SK-N-SH treated with all-trans-retinoic acid at 6 μM for 48 hours (cell line): ENCODE results near the gene POLG2.

Experiments used
- CSDC2 ChIP-seq: fragments of 250-450 bp; sonication (Bioruptor Pico); IDR thresholded peaks from 2 replicates; pipeline ENCODE4 v1.5.0; 2020; ENCODE audit warnings: mild to moderate bottlenecking, moderate library complexity
- GLIS3 ChIP-seq: fragments of 250-450 bp; sonication (Bioruptor Pico); IDR thresholded peaks from 2 replicates; pipeline ENCODE4 v1.5.0; 2020; ENCODE audit warnings: mild to moderate bottlenecking, moderate library complexity
- POU6F1 ChIP-seq: fragments of 250-450 bp; sonication (Bioruptor Pico); IDR thresholded peaks from 2 replicates; pipeline ENCODE4 v1.8.0; 2021; ENCODE audit warnings: low read depth, mild to moderate bottlenecking, moderate library complexity, borderline replicate concordance
- PPARA ChIP-seq: fragments of 250-450 bp; sonication (Bioruptor Pico); IDR thresholded peaks from 2 replicates; pipeline ENCODE4 v1.5.0; 2020; ENCODE audit warnings: mild to moderate bottlenecking, borderline replicate concordance
- RARB ChIP-seq: fragments of 250-450 bp; sonication (Bioruptor Pico); IDR thresholded peaks from 2 replicates; pipeline ENCODE4 v1.8.0; 2021; ENCODE audit warnings: mild to moderate bottlenecking, moderate library complexity
- TCF4 ChIP-seq: fragments of 250-450 bp; sonication (Bioruptor Pico); IDR thresholded peaks from 2 replicates; pipeline ENCODE4 v1.8.0; 2021; ENCODE audit warnings: mild to moderate bottlenecking, moderate library complexity, borderline replicate concordance
- TOX ChIP-seq: fragments of 250-450 bp; sonication (Bioruptor Pico); IDR thresholded peaks from 2 replicates; pipeline ENCODE4 v1.8.0; 2021; ENCODE audit warnings: mild to moderate bottlenecking, moderate library complexity, borderline replicate concordance
- ZC3H10 ChIP-seq: fragments of 250-450 bp; sonication (Bioruptor Pico); IDR thresholded peaks from 2 replicates; pipeline ENCODE4 v1.5.1; 2021; ENCODE audit warnings: mild to moderate bottlenecking, moderate library complexity
- ZFP30 ChIP-seq: fragments of 450-650 bp; formaldehyde crosslinking; IDR thresholded peaks from 2 replicates; pipeline ENCODE4 v1.5.0; 2022; ENCODE audit warnings: mild to moderate bottlenecking, moderate library complexity
- TF ChIP-seq, protein P1 (sequence below): fragments of 250-450 bp; sonication (Bioruptor Pico); IDR thresholded peaks from 2 replicates; pipeline ENCODE4 v1.5.1; 2021; ENCODE audit warnings: mild to moderate bottlenecking, moderate library complexity
- TF ChIP-seq, protein P2 (sequence below): fragments of 250-450 bp; sonication (Bioruptor Pico); IDR thresholded peaks from 2 replicates; pipeline ENCODE4 v1.5.1; 2020; ENCODE audit warnings: low read depth, mild to moderate bottlenecking, moderate library complexity

DNA sequence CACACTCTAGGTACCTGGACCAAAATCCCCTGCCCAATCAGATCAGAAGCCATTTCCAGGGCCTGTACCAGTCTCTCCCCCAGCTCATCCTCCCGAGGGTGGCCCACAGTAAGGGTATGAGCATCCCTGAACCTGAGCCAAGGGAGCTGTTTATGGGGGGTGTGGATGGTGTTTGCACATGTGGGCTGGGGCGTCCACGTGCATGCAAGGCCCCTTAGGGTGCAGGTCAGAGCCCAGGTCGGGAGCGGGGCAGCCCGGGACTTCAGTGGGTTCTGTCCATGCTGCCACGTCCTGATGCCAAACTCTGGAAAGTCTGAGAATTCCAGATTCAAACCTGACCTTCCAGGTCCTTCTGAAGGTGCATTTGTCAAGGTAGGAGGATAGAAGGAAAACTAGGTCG, 38.1 kb downstream of the POLG2 start:
- TF ChIP-seq RARB (no peak), PPARA (CRISPR knock-in tag) (no peak), CSDC2 (CRISPR knock-in tag) (no peak), TOX (CRISPR knock-in tag) (no peak), GLIS3 (no peak), POU6F1 (CRISPR knock-in tag) (no peak), TCF4 (CRISPR knock-in tag) (no peak), ZC3H10 (CRISPR knock-in tag) (no peak), ZFP30 (CRISPR knock-in tag) (no peak)
- TF ChIP-seq, protein P1, sequence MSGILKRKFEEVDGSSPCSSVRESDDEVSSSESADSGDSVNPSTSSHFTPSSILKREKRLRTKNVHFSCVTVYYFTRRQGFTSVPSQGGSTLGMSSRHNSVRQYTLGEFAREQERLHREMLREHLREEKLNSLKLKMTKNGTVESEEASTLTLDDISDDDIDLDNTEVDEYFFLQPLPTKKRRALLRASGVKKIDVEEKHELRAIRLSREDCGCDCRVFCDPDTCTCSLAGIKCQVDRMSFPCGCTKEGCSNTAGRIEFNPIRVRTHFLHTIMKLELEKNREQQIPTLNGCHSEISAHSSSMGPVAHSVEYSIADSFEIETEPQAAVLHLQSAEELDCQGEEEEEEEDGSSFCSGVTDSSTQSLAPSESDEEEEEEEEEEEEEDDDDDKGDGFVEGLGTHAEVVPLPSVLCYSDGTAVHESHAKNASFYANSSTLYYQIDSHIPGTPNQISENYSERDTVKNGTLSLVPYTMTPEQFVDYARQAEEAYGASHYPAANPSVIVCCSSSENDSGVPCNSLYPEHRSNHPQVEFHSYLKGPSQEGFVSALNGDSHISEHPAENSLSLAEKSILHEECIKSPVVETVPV (CRISPR knock-in tag), result no peak
- TF ChIP-seq, protein P2, sequence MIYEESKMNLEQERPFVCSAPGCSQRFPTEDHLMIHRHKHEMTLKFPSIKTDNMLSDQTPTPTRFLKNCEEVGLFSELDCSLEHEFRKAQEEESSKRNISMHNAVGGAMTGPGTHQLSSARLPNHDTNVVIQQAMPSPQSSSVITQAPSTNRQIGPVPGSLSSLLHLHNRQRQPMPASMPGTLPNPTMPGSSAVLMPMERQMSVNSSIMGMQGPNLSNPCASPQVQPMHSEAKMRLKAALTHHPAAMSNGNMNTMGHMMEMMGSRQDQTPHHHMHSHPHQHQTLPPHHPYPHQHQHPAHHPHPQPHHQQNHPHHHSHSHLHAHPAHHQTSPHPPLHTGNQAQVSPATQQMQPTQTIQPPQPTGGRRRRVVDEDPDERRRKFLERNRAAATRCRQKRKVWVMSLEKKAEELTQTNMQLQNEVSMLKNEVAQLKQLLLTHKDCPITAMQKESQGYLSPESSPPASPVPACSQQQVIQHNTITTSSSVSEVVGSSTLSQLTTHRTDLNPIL (CRISPR knock-in tag), result no peak
